Measurements from ENCODE around the gene CRYGC.
A peak's percentile ranks its signal among the peaks of the same experiment; 100 is the strongest.
"Not testable (repeated sequence)": the region's sequence is repeated elsewhere in the genome, so short reads cannot be mapped to it uniquely, and the experiment has no call there.

CRYGC gene, protein sequence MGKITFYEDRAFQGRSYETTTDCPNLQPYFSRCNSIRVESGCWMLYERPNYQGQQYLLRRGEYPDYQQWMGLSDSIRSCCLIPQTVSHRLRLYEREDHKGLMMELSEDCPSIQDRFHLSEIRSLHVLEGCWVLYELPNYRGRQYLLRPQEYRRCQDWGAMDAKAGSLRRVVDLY

GRCh38 chr2:208129744-208130711, at the start of gene CRYGC:
Gene CRYGC, minus strand, starts transcription at chr2:208129828. Its CDS starts 36 bp downstream, at chr2:208129792.
- no peak for DNase-seq

GRCh38 chr2:208179028-208179609, 49.5 kb upstream of the CRYGC start:
- no peak for DNase-seq

GRCh38 chr2:208175840-208176153, 46.2 kb upstream of the CRYGC start:
- no peak for DNase-seq

- DNase-seq: peak; percentile 78 to 85
These were observed 45.6 kb upstream of the CRYGC start for GRCh38 chr2:208175069-208175839.

DNA sequence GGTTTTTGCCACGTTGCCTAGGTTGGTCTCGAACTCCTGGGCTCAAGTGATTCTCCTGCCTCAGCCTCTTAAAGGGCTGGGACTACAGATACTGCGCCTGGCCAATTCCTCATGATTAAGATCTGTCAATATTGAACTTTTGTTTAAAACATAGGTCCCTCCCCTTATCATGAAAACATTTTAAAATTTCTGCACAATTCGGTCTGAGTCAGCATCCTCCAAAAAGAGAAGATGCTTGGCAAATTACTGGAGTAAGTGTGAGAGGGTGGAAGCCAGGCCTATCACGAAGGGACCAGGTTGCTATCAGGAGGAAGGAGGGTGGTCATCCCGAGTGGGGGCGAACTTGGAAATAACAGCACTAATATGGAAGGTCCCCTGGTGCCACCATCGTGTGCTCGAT, 44.5 kb upstream of the CRYGC start:
- no peak for DNase-seq

- no peak for DNase-seq
These were observed 42.5 kb upstream of the CRYGC start for GRCh38 chr2:208172125-208172524.

GRCh38 chr2:208164951-208165755, 35.5 kb upstream of the CRYGC start:
- no peak for DNase-seq

- DNase-seq: no peak
These were observed 33.9 kb upstream of the CRYGC start, which contains the start of gene CRYGA for GRCh38 chr2:208163489-208163888. Gene CRYGA, minus strand, starts transcription at chr2:208163589. Its CDS starts 33 bp downstream, at chr2:208163556.

GRCh38 chr2:208156439-208156838, 26.8 kb upstream of the CRYGC start:
- no peak for DNase-seq

- DNase-seq: no peak
These were observed 23.5 kb upstream of the CRYGC start for GRCh38 chr2:208153156-208153555.

DNA sequence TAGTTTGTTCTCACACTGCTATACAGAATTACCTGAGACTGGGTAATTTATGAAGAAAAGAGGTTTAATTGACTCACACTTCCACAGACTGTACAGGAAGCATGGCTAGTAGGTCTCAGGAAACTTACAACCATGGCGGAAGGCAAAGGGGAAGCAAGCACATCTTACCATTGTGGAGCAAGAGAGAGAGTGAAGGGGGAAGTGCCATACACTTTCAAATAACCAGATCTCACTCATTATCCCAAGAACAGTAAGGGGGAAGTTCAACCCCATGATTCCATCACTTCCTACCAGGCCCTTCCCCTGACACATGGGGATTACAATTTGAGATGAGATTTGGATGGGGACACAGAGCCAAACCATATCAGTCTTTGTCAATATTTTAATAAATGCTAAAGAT, 21.3 kb upstream of the CRYGC start:
- no peak for DNase-seq

- no peak for DNase-seq
These were observed 20.5 kb upstream of the CRYGC start for GRCh38 chr2:208150094-208150493.

DNA sequence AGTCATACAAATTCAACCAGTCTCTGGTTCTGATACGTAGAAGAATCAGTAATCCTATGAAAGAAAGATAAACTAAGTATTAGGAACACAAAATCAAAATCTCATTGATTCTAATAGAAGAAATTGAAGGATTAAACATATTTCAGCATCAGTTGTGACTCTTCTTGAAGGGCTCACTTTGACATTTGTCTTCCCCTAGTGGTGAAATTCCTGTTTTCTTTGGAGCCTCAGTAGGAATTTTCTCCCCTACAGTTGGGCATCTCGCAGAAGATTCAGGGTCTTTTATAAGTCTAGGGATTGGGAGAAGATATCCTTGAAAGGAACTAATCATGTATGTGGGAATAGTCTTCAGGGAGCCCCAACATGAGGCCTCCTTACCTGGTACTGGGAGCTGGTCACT, 19.2 kb upstream of the CRYGC start:
- no peak for DNase-seq

DNA sequence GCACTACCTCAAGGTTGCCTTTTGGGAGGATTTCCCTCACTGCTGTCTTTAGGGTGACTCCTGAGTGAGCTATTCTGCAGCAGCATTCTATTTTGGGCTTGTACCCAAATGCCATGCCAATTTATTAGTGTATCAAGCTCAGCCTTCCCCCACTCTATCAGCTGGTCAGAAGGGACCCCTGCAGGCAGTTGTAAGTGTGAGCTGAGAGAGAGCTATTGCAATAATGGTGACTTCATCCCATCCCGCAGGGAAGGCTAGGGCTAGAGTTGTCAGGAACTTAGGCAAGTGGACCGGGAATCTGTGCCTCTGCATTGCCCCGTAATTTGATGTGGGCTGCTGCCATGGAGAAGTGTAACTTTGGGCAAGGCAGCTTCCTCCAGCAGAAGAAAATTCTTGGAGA, 18.1 kb upstream of the CRYGC start:
- DNase-seq: no peak

DNA sequence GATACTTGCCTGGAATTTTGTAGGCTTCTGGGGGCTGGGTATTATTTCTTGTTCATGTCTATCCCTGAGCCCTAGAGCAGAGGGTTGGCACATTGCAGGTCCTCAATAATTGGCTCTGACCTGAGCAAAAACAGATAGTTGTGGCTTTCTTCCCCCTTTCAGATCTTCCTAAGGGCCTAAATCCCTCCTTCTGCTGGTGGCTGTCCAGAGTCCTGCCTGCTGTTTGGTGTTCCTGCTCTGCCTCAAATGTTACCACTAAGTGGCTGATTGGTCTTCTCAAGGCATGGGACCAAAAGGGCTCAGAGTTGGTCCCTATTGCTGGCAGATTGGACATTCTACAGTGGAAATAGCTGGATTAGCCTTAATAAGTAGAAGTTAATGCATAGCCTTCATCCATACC, 17.4 kb upstream of the CRYGC start:
- no peak for DNase-seq

DNA sequence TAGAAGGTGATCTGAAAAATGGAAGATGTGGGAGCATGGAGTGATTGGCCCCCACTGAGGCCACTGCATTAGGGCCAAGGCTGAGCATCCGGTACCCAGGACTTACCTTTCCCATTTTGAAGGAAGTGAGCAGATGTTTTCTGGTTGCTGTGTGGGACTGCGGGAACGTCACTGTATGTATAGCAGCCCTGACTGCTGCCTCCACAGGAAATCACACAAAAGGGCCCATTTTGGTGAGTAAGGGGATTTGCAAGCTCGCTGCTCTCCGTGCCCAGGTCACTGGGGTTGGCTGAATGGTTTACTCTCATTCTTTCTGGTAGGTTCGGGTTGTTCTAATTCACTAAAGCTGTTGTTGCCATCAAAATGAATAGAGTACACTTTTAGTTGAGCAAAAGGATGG, 16.4 kb upstream of the CRYGC start, which contains the start of gene CRYGB:
TSS of gene CRYGB (minus strand) at position 153 of the 400 bp plus-strand sequence. CDS start at position 115, 38 bp downstream.
- DNase-seq: no peak

DNA sequence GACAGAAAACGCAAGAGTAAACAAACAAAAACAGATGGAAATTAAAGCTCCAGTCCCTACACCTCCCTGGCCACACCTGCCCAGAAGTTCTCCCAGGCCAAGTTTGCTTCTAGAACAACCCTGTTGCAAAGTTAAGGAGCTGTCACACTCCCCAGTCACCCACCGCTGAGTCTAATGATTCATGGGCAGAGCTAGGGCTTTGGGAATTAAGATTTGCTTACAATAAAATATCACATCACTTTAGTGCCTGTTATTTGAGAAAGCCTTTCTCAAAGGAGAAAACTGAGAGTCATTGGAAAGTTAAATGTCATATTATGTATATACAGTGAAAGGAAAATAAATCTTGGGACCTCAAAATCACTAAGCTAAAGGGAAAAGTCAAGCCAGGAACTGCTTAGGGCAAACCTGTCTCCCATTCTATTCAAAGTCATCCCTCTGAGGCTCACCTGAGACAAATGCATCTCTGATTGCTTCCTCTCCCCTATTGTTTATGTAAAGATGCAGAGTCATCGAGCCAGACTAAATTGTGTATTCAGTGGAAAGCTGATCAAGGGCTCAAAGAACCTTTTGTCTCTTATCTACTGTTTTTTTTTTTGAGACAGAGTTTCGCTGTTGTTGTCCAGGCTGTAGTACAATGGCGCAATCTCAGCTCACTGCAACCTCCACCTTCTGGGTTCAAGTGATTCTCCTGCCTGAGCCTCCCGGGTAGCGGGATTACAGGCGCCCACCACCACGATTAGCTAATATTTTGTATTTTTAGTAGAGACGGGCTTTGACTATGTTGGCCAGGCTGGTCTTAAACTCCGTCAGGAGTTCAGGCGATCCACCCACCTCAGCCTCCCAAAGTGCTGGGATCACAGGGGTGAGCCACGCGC, 13.5 kb upstream of the CRYGC start:
- DNase-seq: no peak

- no peak for DNase-seq
These were observed 12.8 kb upstream of the CRYGC start for GRCh38 chr2:208142240-208142924.

- DNase-seq: no peak
These were observed 9.8 kb upstream of the CRYGC start for GRCh38 chr2:208139447-208139846.

DNA sequence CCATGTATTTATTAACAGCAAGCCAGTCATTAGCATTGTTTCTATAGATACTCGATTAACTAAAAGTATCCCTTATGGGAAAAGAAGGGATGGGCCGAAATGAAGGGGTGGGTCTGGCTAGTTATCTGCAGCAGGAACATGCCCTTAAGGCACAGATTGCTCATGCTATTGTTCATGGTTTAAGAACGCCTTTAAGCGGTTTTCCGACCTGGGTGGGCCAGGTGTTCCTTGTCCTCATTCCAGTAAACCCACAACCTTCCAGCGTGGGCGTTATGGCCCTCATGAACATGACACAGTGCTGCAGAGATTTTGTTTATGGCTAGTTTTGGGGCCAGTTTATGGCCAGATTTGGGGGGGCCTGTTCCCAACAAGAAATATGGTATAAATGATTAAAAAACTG, 8.7 kb upstream of the CRYGC start:
- not testable (repeated sequence) for DNase-seq

GRCh38 chr2:208136716-208137094, 7.1 kb upstream of the CRYGC start:
- DNase-seq: no peak

Data from NCI-H524 (cell line).